OCI-LY1 (cell line): Measurements from ENCODE around the gene ZNF799.

Experiments used
- H2AFZ ChIP-seq: fragments of 200-600 bp; sonication (generic), shearing (Covaris generic); 2 replicates; pipeline ENCODE4 v1.6.0; 2014; ENCODE audit warnings: antibody characterized with exemption, mild to moderate bottlenecking, low read length
- H3F3A ChIP-seq: fragments of 200-600 bp; sonication (generic), shearing (Covaris generic); 2 replicates; pipeline ENCODE4 v1.6.0; 2014; ENCODE audit warnings: mild to moderate bottlenecking, antibody characterized with exemption, low read length, moderate library complexity; ENCODE audit not compliant: insufficient read depth
- H3K27ac ChIP-seq: fragments of 200-600 bp; sonication (generic); 2 replicates; pipeline ENCODE4 v1.5.1; 2014; ENCODE audit warnings: low read length, mixed run types, mild to moderate bottlenecking, low read depth; ENCODE audit not compliant: poor library complexity, severe bottlenecking
- H3K27me3 ChIP-seq: fragments of 200-600 bp; sonication (generic); 2 replicates; pipeline ENCODE4 v1.6.0; 2014; ENCODE audit warnings: antibody characterized with exemption, mild to moderate bottlenecking, low read length, moderate library complexity; ENCODE audit not compliant: insufficient read depth
- H3K36me3 ChIP-seq: fragments of 200-600 bp; sonication (generic); 2 replicates; pipeline ENCODE4 v1.6.1; 2014; ENCODE audit warnings: mild to moderate bottlenecking, antibody characterized with exemption, low read length, moderate library complexity, mixed read lengths; ENCODE audit not compliant: insufficient read depth
- H3K4me1 ChIP-seq: fragments of 200-600 bp; sonication (generic); 2 replicates; pipeline ENCODE4 v1.5.1; 2014; ENCODE audit warnings: mild to moderate bottlenecking, low read length, moderate library complexity; ENCODE audit not compliant: insufficient read depth, severe bottlenecking
- H3K4me2 ChIP-seq: fragments of 200-600 bp; sonication (generic), shearing (Covaris generic); 2 replicates; pipeline ENCODE4 v1.6.1; 2014; ENCODE audit warnings: low read length
- H3K4me3 ChIP-seq: fragments of 200-600 bp; sonication (generic); 2 replicates; pipeline ENCODE4 v1.5.1; 2014; ENCODE audit warnings: low read length, low read depth, mild to moderate bottlenecking, mixed read lengths; ENCODE audit not compliant: poor library complexity, severe bottlenecking
- H3K79me2 ChIP-seq: fragments of 200-600 bp; shearing (Covaris generic); 2 replicates; pipeline ENCODE4 v1.6.1; 2016; ENCODE audit warnings: mixed run types, low read length, mixed read lengths; ENCODE audit not compliant: insufficient read depth
- H3K9ac ChIP-seq: fragments of 200-600 bp; sonication (generic), shearing (Covaris generic); 2 replicates; pipeline ENCODE4 v1.6.1; 2014; ENCODE audit warnings: mild to moderate bottlenecking, low read length, mixed read lengths
- H3K9me2 ChIP-seq: fragments of 200-600 bp; sonication (generic), shearing (Covaris generic); 2 replicates; pipeline ENCODE4 v1.6.1; 2014; ENCODE audit warnings: low read depth, mild to moderate bottlenecking, low read length, mixed read lengths
- H3K9me3 ChIP-seq: fragments of 200-600 bp; shearing (Covaris generic); 2 replicates; pipeline ENCODE4 v1.6.1; 2014; ENCODE audit warnings: low read length, mixed read lengths
- H4K20me1 ChIP-seq: fragments of 200-600 bp; sonication (generic), shearing (Covaris generic); 2 replicates; pipeline ENCODE4 v1.6.0; 2016; ENCODE audit warnings: mild to moderate bottlenecking, low read length; ENCODE audit not compliant: insufficient read depth
- EZH2 ChIP-seq: fragments of 200-600 bp; sonication (generic), shearing (Covaris generic); IDR thresholded peaks from 2 replicates; pipeline ENCODE4 v1.8.0; 2017; ENCODE audit warnings: borderline replicate concordance, mixed run types, mild to moderate bottlenecking, antibody characterized with exemption, low read length, moderate library complexity, mixed read lengths
- TF ChIP-seq, protein P1 (sequence below): fragments of 200-600 bp; sonication (generic), shearing (Covaris generic); IDR thresholded peaks from 2 replicates; pipeline ENCODE4 v1.5.1; 2017; ENCODE audit warnings: mild to moderate bottlenecking, antibody characterized with exemption, low read length, moderate library complexity, mixed read lengths

The ZNF799 gene

DNA sequence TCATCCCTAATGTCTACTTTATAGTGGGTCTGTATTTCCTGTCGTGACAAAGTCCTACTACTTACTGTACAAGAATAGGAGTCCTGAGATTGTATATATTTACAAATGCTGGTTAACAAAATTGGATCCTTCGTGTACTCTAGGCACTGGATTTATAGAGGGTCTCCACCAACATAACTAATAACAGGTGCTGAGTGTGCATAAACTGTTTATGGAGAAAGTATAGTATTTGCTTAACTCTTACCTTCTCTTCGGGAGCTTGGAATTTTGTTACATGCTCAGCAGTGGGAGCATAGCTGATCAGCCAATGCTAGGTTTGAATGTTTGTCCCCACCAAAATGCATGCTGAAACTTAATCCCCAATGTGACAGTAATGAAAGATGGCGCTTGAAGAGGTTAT is 47.7 kb downstream of the ZNF799 start:
- Histone ChIP-seq H3K79me2 (no peaks in the 10 kb centered on the region), H3K9me3 (peaks cover 46% of the 10 kb centered on the region)

DNA sequence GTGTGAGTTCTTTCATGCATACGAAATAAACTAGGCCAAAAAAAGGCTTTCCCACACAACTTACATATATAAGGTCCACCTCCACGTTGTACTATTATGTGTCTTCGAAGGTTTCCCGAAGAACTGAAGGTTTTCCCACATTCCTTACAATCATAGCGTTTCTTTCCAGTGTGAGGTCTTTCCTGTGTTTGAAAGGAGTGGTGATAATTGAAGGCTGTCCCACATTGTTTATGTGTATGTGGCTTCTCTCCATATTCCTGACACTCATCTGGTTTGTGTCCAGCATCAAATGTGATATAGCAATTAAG is 50.2 kb downstream of the ZNF799 start:
- Histone ChIP-seq H3K79me2 (no peaks in the 10 kb centered on the region), H3K36me3 (peaks cover 24% of the 10 kb centered on the region), H3K27me3 (no peaks in the 10 kb centered on the region), H3K9me2 (no peaks in the 10 kb centered on the region), H3K4me2 (no peak overlapping the region), H4K20me1 (no peaks in the 10 kb centered on the region), H3K4me3 (no peak overlapping the region), H2AFZ (no peak overlapping the region), H3K9ac (no peak overlapping the region), H3K4me1 (no peaks in the 10 kb centered on the region), H3K27ac (no peak overlapping the region), H3F3A (no peaks in the 10 kb centered on the region; the same call in 1 of the 2 replicates), H3K9me3 (peaks cover 55% of the 10 kb centered on the region)
- TF ChIP-seq EZH2 = no peak
- TF ChIP-seq, protein P1, sequence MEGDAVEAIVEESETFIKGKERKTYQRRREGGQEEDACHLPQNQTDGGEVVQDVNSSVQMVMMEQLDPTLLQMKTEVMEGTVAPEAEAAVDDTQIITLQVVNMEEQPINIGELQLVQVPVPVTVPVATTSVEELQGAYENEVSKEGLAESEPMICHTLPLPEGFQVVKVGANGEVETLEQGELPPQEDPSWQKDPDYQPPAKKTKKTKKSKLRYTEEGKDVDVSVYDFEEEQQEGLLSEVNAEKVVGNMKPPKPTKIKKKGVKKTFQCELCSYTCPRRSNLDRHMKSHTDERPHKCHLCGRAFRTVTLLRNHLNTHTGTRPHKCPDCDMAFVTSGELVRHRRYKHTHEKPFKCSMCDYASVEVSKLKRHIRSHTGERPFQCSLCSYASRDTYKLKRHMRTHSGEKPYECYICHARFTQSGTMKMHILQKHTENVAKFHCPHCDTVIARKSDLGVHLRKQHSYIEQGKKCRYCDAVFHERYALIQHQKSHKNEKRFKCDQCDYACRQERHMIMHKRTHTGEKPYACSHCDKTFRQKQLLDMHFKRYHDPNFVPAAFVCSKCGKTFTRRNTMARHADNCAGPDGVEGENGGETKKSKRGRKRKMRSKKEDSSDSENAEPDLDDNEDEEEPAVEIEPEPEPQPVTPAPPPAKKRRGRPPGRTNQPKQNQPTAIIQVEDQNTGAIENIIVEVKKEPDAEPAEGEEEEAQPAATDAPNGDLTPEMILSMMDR = no peak

More for the DNA sequence above, 47.7 kb downstream of the ZNF799 start:
- Histone ChIP-seq H3K27me3 (no peaks in the 10 kb centered on the region), H2AFZ (no peak overlapping the region), H3F3A (no peaks in the 10 kb centered on the region; the same call in 1 of the 2 replicates), H3K27ac (no peak overlapping the region), H3K36me3 (peaks cover 24% of the 10 kb centered on the region), H3K9ac (no peak overlapping the region), H4K20me1 (no peaks in the 10 kb centered on the region), H3K4me3 (no peak overlapping the region), H3K9me2 (no peaks in the 10 kb centered on the region), H3K4me1 (no peaks in the 10 kb centered on the region), H3K4me2 (no peak overlapping the region)
- TF ChIP-seq EZH2 = no peak
- TF ChIP-seq, protein P1 = no peak

DNA sequence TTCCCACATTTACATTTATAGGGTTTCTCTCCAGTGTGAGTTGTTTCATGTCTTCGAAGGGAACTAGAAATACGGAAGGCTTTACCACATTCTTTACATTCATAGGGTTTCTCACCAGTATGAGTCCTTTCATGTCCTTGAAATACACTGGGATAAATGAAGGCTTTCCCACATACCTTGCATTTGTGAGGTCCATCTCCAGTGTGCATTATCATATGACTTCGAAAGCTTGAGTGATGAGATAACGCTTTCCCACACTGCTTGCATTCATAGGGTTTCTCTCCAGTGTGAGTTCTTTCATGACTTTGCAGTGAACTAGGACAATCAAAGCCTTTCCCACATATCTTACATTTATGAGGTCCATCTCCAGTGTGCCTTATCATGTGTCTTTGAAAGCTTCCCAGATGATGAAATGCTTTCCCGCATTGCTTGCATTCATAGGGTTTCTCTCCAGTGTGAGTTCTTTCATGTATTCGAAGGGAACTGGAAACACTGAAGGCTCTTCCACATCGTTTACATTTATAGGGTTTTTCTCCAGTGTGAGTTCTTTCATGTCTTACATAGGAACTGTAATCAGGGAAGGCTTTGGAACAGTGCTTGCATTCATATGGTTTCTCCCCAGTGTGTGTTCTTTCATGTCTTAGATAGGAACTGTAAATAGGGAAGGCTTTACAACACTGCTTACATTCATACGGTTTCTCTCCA is 50.7 kb downstream of the ZNF799 start:
- H3K4me3 ChIP-seq = no peak overlapping the region
- no peak overlapping the region for H3K27ac ChIP-seq
- H3K79me2 ChIP-seq = no peaks in the 10 kb centered on the region
- TF ChIP-seq, protein P1 = no peak
- no peaks in the 10 kb centered on the region for H3K27me3 ChIP-seq
- no peak overlapping the region for H3K9ac ChIP-seq
- H3K9me3 ChIP-seq = peaks cover 55% of the 10 kb centered on the region
- no peak overlapping the region for H3K4me2 ChIP-seq
- no peaks in the 10 kb centered on the region; the same call in 1 of the 2 replicates for H3F3A ChIP-seq
- H3K4me1 ChIP-seq = no peaks in the 10 kb centered on the region
- no peak overlapping the region for H2AFZ ChIP-seq
- H3K36me3 ChIP-seq = peaks cover 24% of the 10 kb centered on the region
- H3K9me2 ChIP-seq = no peaks in the 10 kb centered on the region
- H4K20me1 ChIP-seq = no peaks in the 10 kb centered on the region
